ENCODE data around the gene C11orf65.

DNA sequence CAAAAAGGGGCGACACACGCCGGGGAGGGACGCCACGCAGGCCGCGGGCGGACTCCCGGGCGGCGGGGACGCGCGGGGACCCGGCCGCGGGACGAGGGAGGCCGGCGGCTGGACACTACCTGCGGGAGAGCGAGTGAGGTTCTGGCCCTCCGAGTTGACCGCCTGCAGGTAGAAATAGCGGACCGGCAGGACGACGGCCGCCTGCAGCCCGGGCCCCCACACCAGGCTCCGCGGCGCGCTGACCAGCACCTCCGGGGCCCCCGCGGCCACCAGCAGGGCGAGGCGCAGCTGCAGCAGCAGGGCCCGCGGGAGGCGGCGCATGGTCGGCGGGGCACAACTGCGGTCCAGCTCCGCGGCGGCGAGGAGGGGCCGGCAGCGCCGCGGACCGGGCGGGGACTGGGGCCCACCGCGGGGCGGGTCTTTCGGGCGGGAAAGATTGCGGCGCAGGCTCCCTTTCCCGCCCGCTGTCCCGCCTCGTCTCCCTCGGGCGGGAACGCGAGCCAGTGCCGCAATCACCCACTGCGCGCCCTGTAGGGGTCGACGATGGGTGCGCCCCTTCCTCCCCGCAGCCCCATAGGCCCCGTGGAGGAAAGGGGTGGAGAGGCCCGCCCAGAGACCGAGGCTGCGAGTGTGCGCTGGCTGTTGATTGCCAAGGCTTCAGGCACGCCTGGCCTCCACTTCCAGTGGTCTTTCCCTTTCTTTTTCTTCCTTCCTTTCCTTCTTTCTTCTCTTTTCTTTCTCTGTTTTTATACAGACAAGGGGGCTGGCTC is 30.9 kb upstream of the C11orf65 start, which contains the start of gene POGLUT3:
- TF ChIP-seq CTCF (IDR thresholded peaks at IDR 0.05) (no peak), EP300 (IDR thresholded peaks at IDR 0.05) (no peak)

All from sigmoid colon (tissue), 4 donors.